ENCODE data around the gene MYH7B.

MYH7B gene

DNA sequence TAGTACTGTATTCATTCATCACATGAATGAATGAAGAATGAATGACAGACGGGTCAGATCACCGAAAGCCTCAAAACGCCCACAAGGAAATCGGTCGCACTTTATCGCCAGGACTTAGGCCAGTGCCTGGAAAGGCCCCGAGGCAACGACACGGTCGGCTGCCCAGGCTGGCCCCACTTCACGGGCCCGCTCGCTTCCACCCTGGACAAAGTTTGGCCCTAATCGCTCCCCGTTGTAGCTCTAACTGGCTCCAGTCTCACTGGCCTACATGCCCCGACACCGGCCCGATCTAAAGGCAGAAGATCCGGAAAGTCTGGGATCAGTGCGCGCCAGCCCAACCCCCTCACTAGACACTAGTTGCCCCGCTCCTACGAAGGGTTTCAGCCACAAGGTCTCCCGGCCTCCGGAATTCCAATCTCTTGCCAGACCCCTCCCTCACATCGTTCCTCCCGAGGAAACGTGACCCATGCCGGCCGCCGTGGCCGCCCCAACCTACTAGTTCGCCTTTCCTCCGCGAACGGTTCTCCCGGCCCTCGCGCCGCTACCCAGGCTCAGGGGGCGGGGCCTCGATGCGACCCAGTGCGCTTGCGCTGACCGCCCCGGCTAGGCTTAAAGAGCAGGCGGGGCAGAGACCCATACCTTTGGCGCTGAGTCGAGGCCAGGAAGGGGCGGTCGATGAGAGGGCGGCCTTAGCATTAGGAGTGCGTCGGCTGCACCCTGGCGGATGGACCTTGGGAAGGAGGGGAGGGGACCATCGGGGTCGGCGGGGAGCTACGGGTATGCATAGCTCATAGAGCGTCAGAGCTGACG lies at the start of gene MYH7B, which contains the start of gene GSS:
TSS of gene MYH7B (plus strand) at position 638 of the 810 bp plus-strand sequence. CDS start 22,138 bp downstream, outside the sequence.
TSS of gene GSS (minus strand) at position 576 of the 810 bp plus-strand sequence. CDS start 3,954 bp downstream, outside the sequence.
- peak; percentile 88 to 99 (median 89) for DNase-seq (ENCODE audit: low read depth in 3 of 3, low spot score in 1 of 3)

DNA sequence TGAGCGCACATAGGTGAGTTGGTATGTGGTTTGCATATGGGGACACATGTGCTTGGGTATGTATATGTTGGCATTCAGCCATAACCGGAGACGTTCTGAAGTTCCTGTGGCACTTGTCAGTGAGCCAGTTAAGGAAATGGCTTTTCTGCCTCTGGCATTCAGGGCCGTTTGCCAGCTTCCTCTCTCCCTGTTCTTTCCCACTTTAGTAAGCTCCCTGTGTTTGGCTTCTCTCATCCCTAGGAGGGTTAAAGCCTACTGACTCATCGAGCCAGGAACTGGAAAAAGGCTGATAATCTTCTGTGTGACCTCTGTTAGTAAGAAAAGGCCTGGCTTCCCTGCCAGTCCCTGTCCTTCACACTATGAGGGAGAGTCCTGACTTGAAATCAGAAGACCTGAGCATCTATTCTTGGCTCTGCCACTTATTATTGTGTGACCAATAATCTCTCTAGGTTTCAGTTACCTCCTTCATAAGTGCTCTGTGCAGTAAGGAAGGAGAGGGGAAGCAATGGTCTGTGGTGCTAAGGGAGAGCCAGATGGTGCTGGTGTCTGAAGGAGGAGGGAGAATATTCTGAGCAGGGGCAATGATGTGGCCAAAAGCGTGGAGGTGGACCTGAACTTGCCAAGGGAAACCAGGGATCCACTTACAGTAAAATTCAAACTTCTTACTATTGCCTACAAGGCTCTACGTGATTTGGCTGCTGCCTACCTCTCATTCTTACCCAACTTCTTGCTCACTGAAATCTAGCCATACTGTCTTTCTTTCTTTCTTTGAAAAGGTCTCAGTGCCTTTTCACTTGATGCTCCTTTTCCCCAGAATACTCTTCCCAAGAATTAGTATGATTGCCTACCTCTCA lies 47.8 kb upstream of the MYH7B start:
- no peak for DNase-seq (ENCODE audit: low read depth in 3 of 3, low spot score in 1 of 3)

DNA sequence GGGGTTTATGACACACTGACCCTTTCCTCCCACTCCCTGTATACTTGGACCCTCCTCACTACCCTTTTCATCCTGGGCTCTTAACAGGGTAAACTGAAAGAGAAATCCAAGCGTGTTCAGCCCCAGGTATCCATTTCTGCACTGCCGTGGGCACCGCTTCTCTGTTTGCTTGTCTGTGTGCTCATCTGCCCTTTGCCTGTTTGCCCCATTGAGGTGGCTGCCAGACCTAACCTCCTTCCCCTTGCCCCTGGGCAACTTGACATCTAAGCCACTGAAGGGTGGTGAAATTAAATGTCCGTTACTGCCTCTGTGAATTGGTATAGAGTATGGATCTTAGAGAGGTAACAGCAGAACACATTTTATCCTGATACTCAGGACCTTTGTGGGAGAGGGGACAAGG lies 40.5 kb upstream of the MYH7B start:
- no peak for DNase-seq (ENCODE audit: low read depth in 3 of 3, low spot score in 1 of 3)

DNA sequence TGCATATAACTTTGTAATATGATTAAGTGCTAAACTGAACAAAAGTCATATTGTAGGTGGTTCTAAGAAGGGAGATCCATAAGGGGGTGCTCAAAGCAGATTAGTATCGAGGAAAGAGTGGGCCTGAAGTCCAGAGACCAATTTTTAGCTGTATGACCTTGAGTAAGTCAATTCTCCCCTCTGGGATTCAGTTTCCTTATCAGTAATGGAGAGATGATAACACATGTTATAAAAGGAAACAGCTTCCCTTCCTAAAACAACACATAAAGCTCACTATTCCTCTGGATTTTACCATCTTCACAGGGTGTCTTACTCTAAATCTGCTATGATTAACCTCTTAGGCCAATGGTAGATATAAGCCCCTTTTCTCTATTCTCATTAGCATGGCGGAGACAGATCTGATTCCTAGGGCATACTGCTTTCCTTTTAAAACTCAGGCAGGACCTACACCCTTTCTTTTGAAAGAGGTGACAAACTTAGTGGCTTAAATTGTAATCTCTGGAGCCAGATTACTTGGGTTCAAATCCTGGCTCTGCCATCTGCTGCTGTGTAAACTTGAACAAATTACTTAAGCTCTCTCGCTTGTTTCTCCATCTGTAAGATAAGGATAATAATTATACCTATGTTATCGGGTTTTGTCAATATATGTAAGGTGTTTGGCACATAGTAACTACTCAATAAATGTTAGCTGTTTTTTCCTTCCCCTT lies 39.8 kb upstream of the MYH7B start:
- no peak for DNase-seq (ENCODE audit: low read depth in 3 of 3, low spot score in 1 of 3)

DNA sequence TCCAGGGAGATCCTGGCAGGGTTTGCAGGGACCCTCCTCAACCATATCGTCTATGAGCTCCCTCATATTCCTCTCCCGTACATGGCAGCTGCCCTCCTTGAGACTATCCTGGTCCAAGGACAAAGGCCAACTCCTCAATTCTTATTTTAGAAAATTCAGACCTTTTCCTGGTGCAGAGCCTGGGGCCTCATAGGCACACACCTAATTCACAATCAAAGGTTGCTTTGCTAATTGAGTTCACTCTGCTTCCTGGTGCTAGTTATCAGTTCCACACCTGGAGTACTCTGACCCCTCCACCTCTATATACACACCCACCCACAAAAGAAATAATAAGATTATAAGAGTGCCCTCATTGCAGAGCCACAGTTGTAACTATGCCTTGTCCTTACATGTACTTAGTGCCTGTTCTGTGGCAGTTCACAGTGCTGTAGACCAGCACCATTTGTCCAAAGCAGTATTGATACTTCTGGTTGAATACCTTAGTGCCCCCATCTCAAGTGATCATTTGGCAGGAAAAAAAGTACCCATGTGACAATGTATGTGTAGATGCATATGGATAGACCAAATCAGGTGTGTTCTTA lies 38.8 kb upstream of the MYH7B start:
- no peak for DNase-seq (ENCODE audit: low read depth in 3 of 3, low spot score in 1 of 3)

DNA sequence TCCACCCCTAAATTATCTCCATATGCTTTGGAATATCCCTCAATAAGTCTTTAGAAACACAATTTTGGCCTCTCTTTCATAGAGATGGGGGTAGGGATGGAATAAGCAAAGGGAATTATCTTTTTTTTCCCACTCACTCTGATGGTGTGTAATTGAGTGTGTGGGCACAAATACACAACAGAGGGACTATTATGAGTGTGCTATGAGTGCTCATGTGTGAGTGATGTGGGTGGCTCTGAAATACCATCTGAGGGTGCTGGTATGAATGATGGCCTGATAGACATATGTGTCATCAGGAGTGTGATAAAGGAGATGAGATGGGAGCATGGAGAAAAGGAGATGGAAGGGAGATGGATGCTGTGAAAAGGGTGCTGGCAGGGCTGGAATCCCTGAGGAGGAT lies 35.6 kb upstream of the MYH7B start:
- DNase-seq (ENCODE audit: low read depth in 3 of 3, low spot score in 1 of 3), result no peak

DNA sequence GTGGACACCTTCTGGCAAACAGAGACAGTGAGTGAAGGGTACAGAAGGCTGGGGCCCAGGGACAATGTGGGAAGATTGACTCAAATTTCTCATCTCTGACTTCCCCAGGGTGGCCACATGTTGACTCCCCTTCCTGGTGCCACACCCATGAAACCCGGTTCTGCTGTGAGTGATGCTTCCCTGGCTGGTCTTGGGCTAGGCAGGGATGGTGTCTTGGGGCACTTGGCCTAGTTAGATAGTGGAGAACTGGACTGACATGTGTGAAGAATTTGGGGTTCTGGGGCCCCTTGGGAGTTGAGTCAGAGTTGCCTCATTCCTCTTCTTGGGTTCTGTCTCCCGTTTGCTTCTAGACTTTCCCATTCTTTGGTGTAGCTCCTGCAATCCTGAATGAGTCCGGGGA lies 34.2 kb upstream of the MYH7B start:
- DNase-seq (ENCODE audit: low read depth in 3 of 3, low spot score in 1 of 3), result no peak

DNA sequence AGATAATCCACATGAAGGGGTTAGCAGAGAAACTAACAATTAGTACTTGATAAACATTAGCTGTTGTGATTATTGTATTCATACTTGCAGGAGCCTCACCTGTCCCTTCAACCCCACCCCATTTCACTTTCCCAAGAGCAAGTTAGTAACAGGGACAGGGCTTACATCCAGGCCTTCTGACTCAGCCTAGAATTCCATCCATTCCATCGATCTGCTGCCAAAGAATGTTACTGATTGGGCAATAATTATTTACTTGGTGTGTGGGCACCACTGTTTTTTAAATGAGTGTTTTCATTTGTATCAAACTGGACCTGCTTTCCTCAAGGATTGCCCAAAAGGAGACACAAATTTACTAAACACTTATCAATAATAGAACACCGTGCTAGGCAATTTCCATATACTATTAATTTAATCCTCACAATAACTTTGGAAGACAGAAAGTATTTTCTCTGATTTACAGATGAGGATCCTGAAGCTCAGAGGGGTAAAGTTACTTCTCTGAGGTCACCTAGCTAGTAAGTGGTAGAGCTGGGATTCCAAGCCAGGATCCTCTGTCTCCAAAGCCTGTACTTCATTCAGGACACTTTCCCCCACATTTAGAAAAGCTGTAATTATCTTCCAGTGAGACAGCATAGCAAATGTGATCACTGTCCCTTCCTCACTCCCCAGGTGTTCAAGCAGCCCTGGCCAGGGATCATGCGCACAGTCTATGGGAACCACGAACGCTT lies 32.9 kb upstream of the MYH7B start:
- no peak for DNase-seq (ENCODE audit: low read depth in 3 of 3, low spot score in 1 of 3)

DNA sequence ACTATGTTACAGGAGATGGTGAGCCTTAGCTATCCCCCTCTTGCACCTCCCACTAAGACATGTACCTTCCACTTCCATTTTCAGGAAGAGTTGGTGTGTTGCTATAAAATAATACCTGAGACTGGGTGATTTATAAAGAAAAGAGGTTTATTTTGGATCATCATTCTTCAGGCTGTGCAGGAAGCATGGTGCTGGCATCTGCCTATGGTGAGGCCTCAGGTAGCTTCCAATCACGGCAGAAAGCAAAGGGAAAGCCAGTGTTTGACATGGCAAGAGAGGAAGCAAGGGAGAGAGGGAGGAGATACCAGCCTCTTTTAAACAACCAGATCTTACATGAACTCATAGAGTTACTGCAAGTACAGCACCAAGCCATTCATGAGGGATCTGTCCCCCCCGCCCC lies 32.3 kb upstream of the MYH7B start:
- no peak for DNase-seq (ENCODE audit: low read depth in 3 of 3, low spot score in 1 of 3)

DNA sequence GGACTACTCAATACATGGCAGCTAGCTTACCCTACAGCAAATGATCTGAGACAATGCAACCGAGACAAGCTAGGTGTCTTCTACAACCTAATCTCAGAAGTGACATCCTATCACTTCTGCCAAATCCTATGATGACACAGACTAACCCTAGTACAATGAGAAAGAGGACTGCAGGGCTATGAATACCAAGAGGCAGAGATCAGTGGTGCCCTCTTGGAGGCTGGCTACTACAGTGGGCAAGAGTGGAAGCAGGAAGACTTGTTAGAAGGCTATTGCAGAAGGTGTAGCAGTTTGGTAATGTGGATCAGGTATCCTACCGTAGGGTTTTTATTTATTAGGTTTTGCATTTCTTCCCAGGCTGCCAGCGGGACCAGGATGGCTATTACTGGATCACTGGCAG lies 30.3 kb upstream of the MYH7B start:
- DNase-seq (ENCODE audit: low read depth in 3 of 3, low spot score in 1 of 3), result no peak

DNA sequence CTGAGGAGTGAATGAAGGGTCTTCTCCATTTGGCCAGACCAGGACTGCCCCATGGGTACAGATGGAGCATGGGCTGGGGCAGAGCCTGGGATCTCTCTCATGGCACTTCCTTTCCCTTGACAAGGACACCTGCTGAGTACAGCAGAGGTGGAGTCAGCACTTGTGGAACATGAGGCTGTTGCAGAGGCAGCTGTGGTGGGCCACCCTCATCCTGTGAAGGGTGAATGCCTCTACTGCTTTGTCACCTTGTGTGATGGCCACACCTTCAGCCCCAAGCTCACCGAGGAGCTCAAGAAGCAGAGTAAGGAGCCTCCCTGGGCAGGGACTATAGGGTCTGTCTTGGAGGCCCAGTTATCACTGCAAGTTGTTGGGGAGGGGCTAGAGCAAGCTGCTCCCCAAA lies 29.7 kb upstream of the MYH7B start:
- DNase-seq (ENCODE audit: low read depth in 3 of 3, low spot score in 1 of 3), result no peak

DNA sequence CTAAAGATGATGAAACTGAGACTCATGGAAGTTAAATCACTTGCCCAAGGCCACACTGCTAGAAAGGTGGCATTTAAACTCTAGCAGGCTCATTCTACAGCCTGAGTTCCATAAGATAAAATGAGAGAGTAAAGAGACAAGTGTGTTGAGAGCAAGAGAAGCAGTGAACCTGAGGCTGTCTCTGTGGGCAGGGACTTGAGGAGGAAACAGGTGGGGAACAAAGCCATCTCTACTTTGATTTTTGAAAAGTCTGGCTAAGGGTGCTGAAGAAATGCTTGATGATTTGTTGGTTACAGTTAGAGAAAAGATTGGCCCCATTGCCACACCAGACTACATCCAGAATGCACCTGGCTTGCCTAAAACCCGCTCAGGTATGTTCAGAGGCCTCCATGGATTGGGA lies 29.1 kb upstream of the MYH7B start:
- no peak for DNase-seq (ENCODE audit: low read depth in 3 of 3, low spot score in 1 of 3)

DNA sequence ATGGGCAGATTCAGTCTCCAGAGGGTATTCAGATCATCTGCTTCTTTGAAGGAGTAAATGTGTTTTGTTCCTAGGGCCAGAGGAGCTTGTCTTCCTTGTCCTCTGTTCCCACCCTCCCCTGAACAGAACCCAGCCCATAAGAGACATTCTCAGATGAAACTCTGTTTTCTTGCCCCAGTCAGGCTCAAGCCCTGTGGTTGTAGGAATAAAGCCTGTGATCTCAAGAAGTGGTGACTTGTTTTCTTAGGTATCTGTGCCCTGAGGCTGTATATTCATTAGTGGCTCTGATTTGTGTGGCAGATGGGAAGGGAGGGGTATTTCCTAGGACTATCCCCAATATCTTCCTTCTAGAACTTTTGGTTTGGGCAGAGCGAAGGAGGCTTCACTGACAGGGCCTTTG lies 27.9 kb upstream of the MYH7B start:
- no peak for DNase-seq (ENCODE audit: low read depth in 3 of 3, low spot score in 1 of 3)

DNA sequence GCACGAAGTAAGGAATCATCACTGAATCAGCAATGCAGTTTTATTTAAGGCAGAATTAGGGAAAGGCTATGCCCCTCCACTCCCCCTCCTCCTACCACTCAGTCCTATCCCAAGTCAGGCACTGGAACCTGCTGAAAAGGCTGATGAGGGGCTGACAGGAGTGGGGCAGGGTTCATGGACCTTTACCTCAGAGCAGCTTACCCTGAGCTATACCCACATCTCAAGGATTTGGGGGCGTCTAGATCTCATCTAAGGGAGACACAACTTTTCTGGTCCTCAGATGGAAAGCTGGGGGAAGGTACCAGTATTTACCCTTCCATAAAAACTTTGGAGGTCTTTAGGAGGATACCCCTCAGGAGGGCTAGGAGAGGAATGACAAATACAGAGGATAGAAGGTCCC lies 27.3 kb upstream of the MYH7B start:
- no peak for DNase-seq (ENCODE audit: low read depth in 3 of 3, low spot score in 1 of 3)

DNA sequence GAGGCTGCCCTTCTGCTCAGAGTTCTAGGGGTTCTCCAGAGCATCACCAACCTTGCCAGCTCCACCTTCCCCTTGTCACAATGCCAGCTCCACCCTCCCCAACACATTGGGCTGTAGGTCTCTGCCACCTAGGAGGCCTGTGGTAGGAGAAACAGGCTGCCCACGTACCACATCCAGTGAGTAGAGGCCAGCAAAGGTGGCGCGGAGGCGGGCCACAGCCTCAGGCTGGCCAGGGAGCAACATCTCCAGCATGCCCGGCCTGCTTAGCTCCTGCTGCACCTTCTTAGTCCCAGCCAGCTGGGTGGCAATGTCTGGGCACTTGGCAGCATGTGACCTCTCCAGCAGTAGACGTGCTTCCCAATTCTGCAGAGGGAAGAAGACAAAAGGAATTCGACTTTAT lies 23.9 kb upstream of the MYH7B start:
- DNase-seq (ENCODE audit: low read depth in 3 of 3, low spot score in 1 of 3), result no peak

DNA sequence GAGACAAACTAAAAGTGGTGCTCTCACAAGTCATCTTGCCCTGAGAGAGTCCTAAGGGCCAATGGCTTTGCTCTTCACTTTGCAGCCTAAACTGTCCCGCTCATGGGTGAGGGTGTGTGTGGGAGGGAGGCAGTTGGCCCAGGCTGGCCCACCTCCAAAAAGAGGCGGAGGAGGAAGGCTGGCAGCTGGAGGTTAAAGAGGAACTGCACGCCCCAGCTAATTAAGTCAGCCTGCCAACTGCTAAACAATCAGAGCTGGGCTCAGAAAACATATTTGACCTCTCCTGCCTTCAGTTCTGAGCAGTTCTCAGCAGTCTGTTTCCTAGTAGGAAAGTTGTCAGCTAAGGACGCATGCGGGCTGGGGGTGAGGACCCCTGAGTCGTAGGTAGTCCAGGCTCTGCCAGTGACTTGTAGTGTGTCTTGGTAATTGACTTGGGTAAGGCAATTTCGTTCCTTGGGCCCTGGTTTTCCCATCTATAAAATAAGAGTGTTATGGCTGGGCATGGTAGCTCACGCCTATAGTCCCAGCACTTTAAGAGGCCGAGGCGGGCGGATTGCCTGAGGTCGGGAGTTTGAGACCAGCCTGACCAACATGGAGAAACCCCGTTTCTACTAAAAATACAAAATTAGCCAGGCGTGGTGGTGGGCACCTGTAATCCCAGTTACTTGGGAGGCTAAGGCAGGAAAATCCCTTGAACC lies 17.1 kb upstream of the MYH7B start:
- DNase-seq (ENCODE audit: low read depth in 3 of 3, low spot score in 1 of 3), result no peak

DNA sequence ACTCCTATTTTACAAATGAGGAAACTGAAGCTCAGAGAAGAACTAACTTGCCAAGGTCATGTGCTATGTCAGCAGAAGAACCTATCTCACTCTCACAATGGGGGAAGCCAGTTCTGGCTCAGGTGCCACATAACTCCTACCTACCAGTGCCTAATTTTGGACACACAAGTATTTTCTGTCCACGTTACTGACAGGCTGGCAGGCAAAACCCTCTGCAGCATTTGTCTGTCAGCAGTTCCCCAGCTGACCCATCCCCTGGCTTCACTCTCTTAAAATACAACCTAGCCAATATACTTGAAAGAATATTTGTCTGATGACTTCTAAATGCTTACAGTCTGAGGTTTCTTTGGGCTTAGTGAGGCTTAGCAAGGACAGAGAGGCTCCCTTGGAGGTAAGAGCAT lies 15.6 kb upstream of the MYH7B start:
- no peak for DNase-seq (ENCODE audit: low read depth in 3 of 3, low spot score in 1 of 3)

DNA sequence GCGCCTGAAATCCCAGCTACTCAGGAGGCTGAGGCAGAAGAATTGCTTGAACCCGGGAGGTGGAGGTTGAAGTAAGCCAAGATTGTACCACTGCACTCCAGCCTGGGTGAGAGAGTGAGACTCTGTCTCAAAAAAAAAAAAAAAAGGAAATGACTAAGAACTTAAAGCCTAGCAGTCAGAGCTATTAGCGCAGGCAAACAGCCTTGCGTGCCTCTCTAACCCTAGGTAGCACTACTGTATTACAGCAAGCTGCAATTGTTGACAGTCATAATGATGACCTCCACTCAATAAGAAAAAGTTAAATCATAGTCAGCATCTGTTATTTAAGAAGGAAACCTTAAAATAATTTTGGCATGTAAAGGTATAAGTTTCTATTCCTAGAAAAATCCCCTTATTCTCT lies 14.4 kb upstream of the MYH7B start:
- no peak for DNase-seq (ENCODE audit: low read depth in 3 of 3, low spot score in 1 of 3)

DNA sequence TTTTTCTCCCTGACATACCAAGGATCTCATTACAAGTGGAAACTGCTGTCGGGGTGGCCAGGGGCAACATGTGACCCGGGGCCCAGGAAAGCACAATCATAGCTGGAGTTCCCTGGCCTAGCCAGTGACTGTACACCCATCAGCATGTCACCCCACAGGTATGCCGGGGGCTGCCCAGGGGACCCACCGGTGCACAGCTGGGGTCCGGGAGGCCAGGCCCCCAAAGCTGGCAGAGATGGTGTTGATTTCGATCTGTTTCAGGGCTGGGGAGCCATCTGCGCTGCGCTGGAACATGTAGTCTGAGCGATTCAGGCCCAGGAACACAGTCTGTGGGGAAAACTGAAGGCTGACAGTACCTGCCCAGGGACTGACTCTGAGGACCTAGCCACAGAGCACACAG lies 13.4 kb upstream of the MYH7B start:
- no peak for DNase-seq (ENCODE audit: low read depth in 3 of 3, low spot score in 1 of 3)
